GM18907 (cell line): ENCODE results near the gene METTL21C.

Experiments
- ATAC-seq: cut with Tn5 transposase; IDR thresholded peaks from one replicate; pipeline ENCODE4 v1.9.1; 2021; ENCODE audit warnings: mild to moderate bottlenecking, moderate library complexity; ENCODE audit not compliant: unreplicated experiment

The METTL21C gene

GRCh38 chr13:102694937-102695336 lies at the start of gene METTL21C:
TSS of gene METTL21C (minus strand) at chr13:102695044. CDS start at chr13:102694498, 546 bp downstream.
- ATAC-seq = no peak

GRCh38 chr13:102742506-102742905 lies 47.7 kb upstream of the METTL21C start:
- no peak for ATAC-seq

- no peak for ATAC-seq
These were observed 47.3 kb upstream of the METTL21C start for GRCh38 chr13:102742101-102742500.

GRCh38 chr13:102729560-102730270 lies 34.9 kb upstream of the METTL21C start:
- no peak for ATAC-seq

GRCh38 chr13:102726430-102726829 lies 31.6 kb upstream of the METTL21C start:
- ATAC-seq = no peak

GRCh38 chr13:102724923-102725322 lies 30.1 kb upstream of the METTL21C start:
- no peak for ATAC-seq

GRCh38 chr13:102721800-102722231 lies 27.0 kb upstream of the METTL21C start:
- ATAC-seq = no peak

- no peak for ATAC-seq
These were observed 23.9 kb upstream of the METTL21C start for GRCh38 chr13:102718746-102719145.

- no peak for ATAC-seq
These were observed 20.6 kb upstream of the METTL21C start for GRCh38 chr13:102715447-102715846.

GRCh38 chr13:102710261-102710679 lies 15.4 kb upstream of the METTL21C start:
- no peak for ATAC-seq

- ATAC-seq = no peak
These were observed 14.7 kb upstream of the METTL21C start for GRCh38 chr13:102709536-102709935.

GRCh38 chr13:102708991-102709390 lies 14.1 kb upstream of the METTL21C start:
- ATAC-seq = no peak

- ATAC-seq = no peak
These were observed 13.4 kb upstream of the METTL21C start for GRCh38 chr13:102708211-102708610.

GRCh38 chr13:102707467-102707866 lies 12.6 kb upstream of the METTL21C start:
- no peak for ATAC-seq

GRCh38 chr13:102704238-102705058 lies 9.6 kb upstream of the METTL21C start:
- no peak for ATAC-seq

GRCh38 chr13:102703726-102704035 lies 8.8 kb upstream of the METTL21C start:
- ATAC-seq = no peak

- ATAC-seq = no peak
These were observed 8.3 kb upstream of the METTL21C start for GRCh38 chr13:102702965-102703725.

GRCh38 chr13:102701331-102701730 lies 6.5 kb upstream of the METTL21C start:
- no peak for ATAC-seq

- no peak for ATAC-seq
These were observed 5.5 kb upstream of the METTL21C start for GRCh38 chr13:102700088-102701031.

GRCh38 chr13:102699504-102699903 lies 4.7 kb upstream of the METTL21C start:
- no peak for ATAC-seq

GRCh38 chr13:102698649-102698980 lies 3.8 kb upstream of the METTL21C start:
- ATAC-seq = no peak
